Hindlimb muscle (tissue), 1 donor: ENCODE measurements around the gene IL1RAPL1. TPM values are rescaled to one million over a fixed set of nuclear protein-coding genes. Genes with fewer than 3 reads are reported as not detected.
"Not testable (repeated sequence)": the region's sequence is repeated elsewhere in the genome, so short reads cannot be mapped to it uniquely, and the experiment has no call there.

ENCODE experiments used
- DNase-seq: peaks from one replicate; pipeline ENCODE4 v3.0.0-alpha.2; 2013
- polyA plus RNA-seq: library from polyadenylated mRNA; unstranded; fragments of 120-200 nt; gene quantifications from one replicate; pipeline ENCODE4 v1.2.1, GENCODE V29; 2013; ENCODE audit not compliant: insufficient read length

Gene IL1RAPL1
- polyA plus RNA-seq, 1 donor: 1.6 TPM

DNA sequence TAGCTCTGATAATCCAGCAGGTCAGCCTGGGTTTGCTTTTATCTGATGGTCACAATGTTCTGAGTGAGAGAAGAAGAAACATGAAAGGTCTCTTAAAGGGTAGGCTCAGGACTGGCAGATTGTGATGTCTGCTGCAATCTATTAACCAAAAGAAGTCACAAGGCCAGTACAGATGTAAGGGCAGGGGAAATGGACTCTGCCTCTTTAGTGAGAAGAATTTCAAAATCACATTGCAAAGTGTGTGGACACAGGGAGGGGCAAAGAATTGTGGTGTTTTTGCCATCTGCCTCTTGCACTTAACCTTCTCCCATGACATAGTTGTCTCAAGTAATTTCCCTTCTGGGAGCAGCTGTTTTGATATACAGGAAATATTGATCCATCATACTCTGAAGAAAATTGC lies 40.9 kb downstream of the IL1RAPL1 start:
- no peak for DNase-seq

DNA sequence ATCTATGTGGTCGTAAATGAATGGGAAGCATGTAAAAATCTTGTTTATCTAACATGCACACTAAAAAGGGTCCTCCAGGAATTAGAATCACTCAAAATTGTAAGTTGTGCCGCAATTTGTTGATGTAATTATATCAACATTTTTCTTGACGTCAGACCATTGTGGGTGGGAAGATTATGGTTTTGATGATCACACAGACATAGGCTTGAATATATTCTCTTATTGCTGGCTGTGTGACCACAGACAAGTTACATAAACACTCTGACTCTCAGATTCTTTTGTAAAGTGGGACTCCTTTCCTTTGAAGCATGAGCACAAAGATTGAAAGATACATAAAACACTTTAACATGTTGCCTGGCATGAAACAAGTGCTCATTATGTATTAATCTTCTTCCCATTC lies 51.5 kb downstream of the IL1RAPL1 start:
- no peak for DNase-seq

DNA sequence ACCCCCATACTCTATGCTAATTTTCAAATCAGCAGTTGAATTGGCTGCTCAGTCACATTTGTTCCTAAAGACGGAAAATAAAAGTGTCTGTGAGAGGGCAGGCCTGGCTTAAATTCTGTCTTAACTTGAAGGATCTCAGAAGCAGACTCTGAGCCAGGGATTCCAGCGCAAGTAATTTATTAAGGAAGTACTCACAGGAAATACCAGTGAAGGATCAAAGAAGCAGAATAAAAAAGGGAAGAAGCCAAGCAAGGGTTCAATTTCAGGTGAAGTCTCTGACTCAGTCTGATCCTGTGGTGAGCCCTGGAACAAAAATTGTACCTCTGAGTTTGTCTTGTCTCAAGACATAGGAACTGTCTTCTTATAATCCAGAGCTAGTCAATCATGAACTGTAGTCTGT lies 52.2 kb downstream of the IL1RAPL1 start:
- DNase-seq: peak; percentile 9

GRCh38 chrX:28649541-28649940 lies 62.3 kb downstream of the IL1RAPL1 start:
- DNase-seq: no peak

- no peak for DNase-seq
Measured at GRCh38 chrX:28651186-28651585, 63.9 kb downstream of the IL1RAPL1 start.

DNA sequence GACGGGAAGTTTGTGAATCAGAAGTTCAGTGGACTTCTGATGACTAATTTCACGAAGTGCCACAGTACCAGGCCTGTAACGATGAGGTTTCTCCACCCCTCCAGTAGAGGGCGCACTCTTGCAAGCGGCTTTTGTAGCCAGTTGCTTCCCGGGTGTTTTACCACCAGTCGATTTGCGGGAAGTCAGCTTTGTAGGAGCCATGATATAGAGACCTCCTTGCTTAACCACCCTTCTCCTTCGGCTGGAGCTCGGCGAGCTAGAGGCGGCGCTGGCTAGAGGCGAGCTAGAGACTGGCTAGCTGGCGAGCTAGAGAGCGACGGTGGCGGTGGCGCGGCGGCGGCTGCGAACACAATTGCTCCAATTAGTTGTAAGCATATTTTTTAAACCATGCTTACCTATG lies 72.0 kb downstream of the IL1RAPL1 start:
- no peak for DNase-seq

- no peak for DNase-seq
Measured at GRCh38 chrX:28665778-28666177, 78.5 kb downstream of the IL1RAPL1 start.

GRCh38 chrX:28668303-28668702 lies 81.1 kb downstream of the IL1RAPL1 start:
- no peak for DNase-seq

GRCh38 chrX:28668957-28669356 lies 81.7 kb downstream of the IL1RAPL1 start:
- no peak for DNase-seq

DNA sequence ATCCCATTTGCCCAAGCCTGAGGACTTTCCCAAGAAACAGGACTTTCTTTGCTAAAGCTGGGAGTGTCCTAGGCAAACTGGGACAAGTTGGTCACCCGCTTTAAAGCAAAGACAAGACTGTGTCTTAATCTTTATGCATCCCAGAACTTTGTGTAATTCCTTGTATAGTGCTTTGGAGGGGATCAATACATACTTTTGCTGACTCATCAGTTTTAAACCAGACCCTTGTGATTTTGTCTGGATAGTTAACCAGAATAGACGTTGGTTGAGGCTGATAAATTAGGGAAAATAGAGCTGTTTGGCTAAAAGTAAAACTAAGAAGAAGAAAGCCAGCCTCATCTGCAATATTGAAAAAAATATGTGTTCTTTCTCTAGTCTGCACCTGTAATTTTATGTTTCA lies 82.8 kb downstream of the IL1RAPL1 start:
- no peak for DNase-seq

- DNase-seq: no peak
Measured at GRCh38 chrX:28675173-28675572, 87.9 kb downstream of the IL1RAPL1 start.

DNA sequence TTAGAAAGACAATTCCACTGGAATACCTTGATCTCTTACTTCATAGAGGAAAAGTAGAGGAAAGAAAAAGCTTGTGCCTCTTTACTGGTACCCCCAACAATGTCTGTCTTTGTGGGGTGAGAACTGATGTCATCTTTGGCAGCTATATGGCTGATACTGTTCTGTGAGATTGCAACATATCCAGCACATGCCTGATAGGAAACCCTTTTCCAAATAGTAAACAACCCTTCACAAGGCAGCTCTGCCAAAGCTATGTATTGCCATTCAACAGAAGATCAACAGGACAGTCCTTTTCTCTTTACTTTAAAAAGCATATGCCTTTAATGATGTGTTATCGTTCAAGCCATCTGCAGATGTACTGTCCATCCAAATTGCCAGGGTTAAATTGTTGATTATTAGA lies 105.9 kb downstream of the IL1RAPL1 start:
- DNase-seq: no peak

DNA sequence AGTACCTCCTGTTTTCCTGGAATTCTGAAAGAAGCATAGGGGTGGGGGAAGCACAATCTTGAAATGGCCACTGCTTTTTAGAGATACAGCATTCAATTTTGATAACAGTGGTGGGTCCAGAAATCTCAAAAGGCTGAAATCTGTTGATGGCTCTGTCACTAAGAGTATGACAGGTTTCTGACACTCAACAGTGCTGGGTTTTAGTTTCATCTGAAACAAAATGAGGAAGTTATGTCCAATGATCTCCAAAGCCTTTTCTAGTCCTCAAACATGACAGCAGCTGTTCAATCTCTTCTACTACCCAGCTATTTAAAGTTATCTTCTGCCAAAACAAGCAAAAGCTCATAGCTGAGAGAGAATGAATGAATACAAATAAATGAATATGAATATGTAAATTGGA lies 110.5 kb downstream of the IL1RAPL1 start:
- no peak for DNase-seq

- no peak for DNase-seq
Measured at GRCh38 chrX:28701222-28701621, 114.0 kb downstream of the IL1RAPL1 start.

DNA sequence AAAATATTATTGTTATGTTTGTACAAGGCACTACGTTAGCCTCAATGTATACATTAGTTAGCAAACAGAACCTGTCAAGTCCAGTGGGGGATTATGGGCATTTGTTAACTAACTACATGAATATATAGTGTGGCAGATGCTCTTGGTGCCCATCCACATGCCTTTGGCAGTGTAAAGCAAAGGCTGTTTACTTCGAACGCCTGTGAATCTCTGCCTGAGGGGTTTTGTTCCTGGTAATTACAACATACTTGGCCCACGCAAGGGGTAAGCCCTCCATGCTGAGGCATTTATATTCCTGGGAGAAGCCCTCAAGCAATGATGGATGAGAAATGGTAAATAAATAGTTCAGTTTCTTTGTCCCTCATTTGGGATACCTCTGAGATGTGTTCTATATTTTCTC lies 119.7 kb downstream of the IL1RAPL1 start:
- DNase-seq: no peak

- DNase-seq: no peak
Measured at GRCh38 chrX:28709421-28709820, 122.2 kb downstream of the IL1RAPL1 start.

GRCh38 chrX:28717864-28718263 lies 130.6 kb downstream of the IL1RAPL1 start:
- no peak for DNase-seq

DNA sequence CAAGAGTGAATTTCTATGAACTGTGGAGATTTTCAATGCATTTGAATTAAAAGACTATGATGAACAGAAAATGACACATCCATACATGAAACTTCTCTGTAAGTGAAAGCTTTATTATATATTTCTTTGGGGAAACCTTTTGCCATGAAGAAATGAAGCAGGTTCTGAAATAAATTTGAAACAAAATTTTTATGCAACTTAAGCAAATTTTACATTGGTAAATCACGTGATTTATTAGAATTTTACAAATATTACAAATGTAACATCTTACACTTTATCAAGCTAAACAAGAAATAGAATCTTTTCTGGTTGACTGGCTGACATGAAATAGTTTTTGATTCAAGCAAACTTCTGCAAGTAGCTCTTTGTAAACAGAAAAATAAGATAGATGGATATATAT lies 131.2 kb downstream of the IL1RAPL1 start:
- DNase-seq: no peak

DNA sequence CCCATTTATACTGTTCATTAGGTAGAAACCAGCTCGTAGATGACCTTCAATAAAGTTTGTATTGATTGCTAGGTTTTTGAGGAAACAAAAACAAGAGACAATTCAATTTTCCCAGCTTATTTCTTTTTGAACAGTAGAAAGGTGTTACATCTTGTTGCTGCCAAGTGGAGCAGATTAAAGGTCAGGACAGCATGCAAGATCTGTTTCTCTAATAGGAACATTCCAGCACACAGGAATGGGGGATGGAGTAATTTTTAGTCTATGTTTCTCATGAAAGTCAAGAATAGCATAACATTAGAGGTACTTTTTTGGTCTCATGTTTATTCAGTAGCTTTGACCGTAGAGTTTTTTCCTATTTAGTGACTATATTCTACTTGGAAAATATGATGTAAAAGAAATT lies 132.4 kb downstream of the IL1RAPL1 start:
- no peak for DNase-seq

- no peak for DNase-seq
Measured at GRCh38 chrX:28752330-28752729, 165.1 kb downstream of the IL1RAPL1 start.

DNA sequence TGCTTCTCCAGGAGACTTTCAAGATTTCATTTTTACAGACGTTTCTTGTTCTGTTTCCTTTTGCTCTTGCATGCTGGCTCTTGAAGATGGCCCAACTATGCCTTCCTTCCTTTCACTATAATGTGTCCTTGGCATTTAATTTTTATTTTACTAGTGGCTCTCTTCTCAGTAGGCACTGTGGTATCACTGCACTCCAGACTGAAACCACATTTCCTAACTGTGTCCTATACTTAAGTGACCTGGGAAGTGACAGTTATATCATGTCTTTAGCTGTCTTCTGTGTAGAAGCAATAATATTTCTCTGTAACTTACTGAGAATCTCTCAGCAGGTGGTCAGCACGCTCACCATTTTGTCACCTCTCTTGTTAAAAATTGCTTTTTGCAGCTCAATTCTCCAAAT lies 168.9 kb downstream of the IL1RAPL1 start:
- DNase-seq: no peak

DNA sequence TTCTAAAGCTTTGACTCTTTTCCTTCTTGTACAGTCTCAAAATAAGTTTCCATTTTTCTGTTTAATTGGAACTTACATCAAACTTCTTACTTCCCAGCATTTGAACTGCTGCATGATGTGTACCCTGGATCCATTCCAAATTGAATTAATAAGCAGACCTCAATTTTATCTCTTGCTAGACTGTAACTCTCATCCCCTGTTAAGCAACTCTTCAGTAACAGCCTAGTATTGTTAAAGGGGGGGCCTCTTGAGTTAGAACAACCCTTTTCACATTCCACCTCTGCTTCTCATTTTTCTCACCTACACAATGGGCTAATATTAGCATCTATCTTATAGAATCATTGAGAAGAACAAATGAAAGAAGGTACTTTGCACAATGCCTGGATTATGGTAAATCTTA lies 169.4 kb downstream of the IL1RAPL1 start:
- no peak for DNase-seq

- no peak for DNase-seq
Measured at GRCh38 chrX:28757290-28757689, 170.0 kb downstream of the IL1RAPL1 start.

DNA sequence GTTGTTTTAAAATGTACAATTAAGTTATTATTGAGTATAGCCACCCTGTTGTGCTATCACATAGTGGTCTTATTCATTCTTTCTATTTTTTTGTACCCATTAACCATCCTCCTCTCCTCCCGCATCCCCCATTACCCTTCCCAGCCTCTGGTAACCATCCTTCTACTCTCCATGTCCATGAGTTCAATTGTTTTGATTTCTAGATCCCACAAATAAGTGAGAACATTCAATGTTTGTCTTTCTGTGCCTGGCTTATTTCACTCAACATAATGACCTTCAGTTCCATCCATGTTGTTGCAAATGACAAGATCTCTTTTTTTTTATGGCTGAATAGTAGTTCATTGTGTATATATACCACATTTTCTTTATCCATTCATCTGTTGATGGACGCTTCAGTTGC lies 179.3 kb downstream of the IL1RAPL1 start:
- not testable (repeated sequence) for DNase-seq

DNA sequence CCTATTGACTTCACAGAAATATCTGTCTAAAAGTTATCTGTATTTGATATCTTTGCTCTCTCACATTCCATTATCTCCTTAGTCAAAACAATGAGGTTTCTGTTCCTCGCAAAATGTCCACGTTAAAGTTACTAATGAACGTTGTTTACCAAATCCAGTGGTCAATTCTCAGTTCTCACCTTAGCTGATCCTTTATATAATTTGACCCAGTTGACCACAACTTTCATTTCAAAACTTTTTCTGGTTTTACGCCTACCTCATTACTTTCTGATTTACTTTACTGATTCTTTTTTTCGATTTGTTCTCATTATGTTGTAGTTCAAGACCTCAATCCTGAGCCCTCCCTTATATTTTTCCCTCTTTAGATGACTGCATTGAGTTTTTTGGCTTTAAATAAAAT lies 186.6 kb downstream of the IL1RAPL1 start:
- no peak for DNase-seq

DNA sequence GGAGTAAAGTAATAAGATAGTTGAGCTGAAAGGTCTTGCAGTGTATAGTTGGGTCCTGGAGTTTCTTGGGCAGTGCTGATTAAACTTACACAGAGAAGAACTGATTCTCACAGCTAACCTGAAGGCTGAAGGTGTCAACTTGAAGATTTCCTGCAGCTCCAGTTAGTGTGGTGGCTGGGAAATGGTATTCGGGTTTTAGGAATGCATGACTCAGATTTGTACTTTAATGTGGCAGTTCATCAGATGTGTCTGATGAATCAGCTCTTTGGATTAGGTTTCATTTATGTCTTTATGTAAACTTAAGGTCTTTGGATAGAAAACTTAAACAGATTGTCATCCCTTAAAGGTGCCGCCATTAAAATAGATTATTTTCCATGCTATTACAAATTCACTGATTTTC lies 200.0 kb downstream of the IL1RAPL1 start:
- no peak for DNase-seq
